Right lobe of liver (tissue), 6 donors: ENCODE results near the gene LTB. TPM values are rescaled to one million over a fixed set of nuclear protein-coding genes. Genes with fewer than 3 reads are reported as not detected.
A peak's percentile ranks its signal among the peaks of the same experiment; 100 is the strongest.

Experiments used
- ATAC-seq, 4 donors: fragments of 200-7000 bp; cut with Tn5 transposase; one replicate each; pipeline ENCODE4 v1.9.1; 2020; ENCODE audit warnings: mild to moderate bottlenecking in 4 of 4, moderate library complexity in 4 of 4
- DNase-seq, 3 donors: peaks; one replicate each; pipeline ENCODE4 v3.0.0-alpha.2; 2020
- H3K27ac ChIP-seq, 3 donors: fragments of 200-600 bp; one replicate each; pipeline ENCODE4 v1.8.0; 2022
- H3K27me3 ChIP-seq, 2 donors: fragments of 200-600 bp; one replicate each; pipeline ENCODE4 v1.8.0; 2022
- H3K36me3 ChIP-seq, 4 donors: fragments of 200-600 bp; sonication (generic) in 1 of 4; one replicate each; pipeline versions ENCODE4 v1.5.1 to v1.8.0; 2017 to 2022; ENCODE audit warnings: control low read depth in 1 of 4
- H3K4me1 ChIP-seq, 4 donors: fragments of 200-600 bp; sonication (generic) in 1 of 4; one replicate each; pipeline versions ENCODE4 v1.5.1 to v1.8.0; 2017 to 2022; ENCODE audit warnings: control low read depth in 1 of 4
- H3K4me3 ChIP-seq, 3 donors: fragments of 200-600 bp; one replicate each; pipeline ENCODE4 v1.8.0; 2022
- H3K9me3 ChIP-seq, 4 donors: fragments of 200-600 bp; sonication (generic) in 1 of 4; one replicate each; pipeline versions ENCODE4 v1.5.1 to v1.8.0; 2017 to 2022; ENCODE audit warnings: control low read depth in 1 of 4
- CTCF ChIP-seq, 4 donors: fragments of 200-600 bp in 3 of 4; fragments of 450-650 bp in 1 of 4; IDR thresholded peaks; one replicate each; pipeline versions ENCODE4 v1.5.1 to v1.8.0; 2016 to 2022; ENCODE audit warnings: antibody characterized with exemption in 4 of 4, mild to moderate bottlenecking in 2 of 4
- POLR2A ChIP-seq: fragments of 450-650 bp; IDR thresholded peaks from one replicate; pipeline ENCODE4 v1.6.1; 2017; ENCODE audit warnings: antibody characterized with exemption, mild to moderate bottlenecking
- WGBS: methylation state at CpG from one replicate; pipeline ENCODE4 v1.1.6; 2018; ENCODE audit warnings: low coverage, low lambda C conversion rate; ENCODE audit not compliant: insufficient coverage; ENCODE audit errors: missing lambda C conversion rate; 5-methylcytosine and 5-hydroxymethylcytosine counted together
- intact Hi-C, 2 donors: fragments of 100-400 bp; cut with DNase I; formaldehyde crosslinking; loops; one replicate each; pipeline versions ENCODE4 v1.11.2 to v1.14.1; 2022
- total RNA-seq, 6 experiments: library from RNA; depleted of rRNA in 2 of 6; stranded (reverse); fragments of >200 nt in 2 of 6; fragmentation: NEBNext Ultra II Directional in 3 of 6; extraction: Animal tissue kit (Norgen Biotek cat#: 25700) in 3 of 6; gene quantifications; one replicate each; pipeline versions ENCODE4 v1.1.0 to v1.2.4, GENCODE V29; 2016 to 2023
- donor health status: DM: no; HTN: yes; CAD: no.
- donor health status: DM: no; HTN: no; CAD: no.
- donor health status: DM: no; HTN: no; CAD: no.
- donor health status: DM: no; HTN: yes; CAD: no.
- donor health status: DM: no; HTN: yes; CAD: no.

Gene LTB
- total RNA-seq, 6 experiments from 2014 or later, result 0.28 to 2.2 (median 0.62) TPM

- peak overlapping the region in 1 of 3 donors; percentile 13 for H3K27ac ChIP-seq
- peaks cover 0 to 8% (median 4%) of the 10 kb centered on the region in 4 donors for H3K4me1 ChIP-seq
- H3K27me3 ChIP-seq, result no peaks in the 10 kb centered on the region
- no peaks in the 10 kb centered on the region for H3K9me3 ChIP-seq
- DNase-seq (no peak), ATAC-seq (no peak)
- peaks cover 12 to 45% (median 31%) of the 10 kb centered on the region in 4 donors for H3K36me3 ChIP-seq
- TF ChIP-seq CTCF (IDR thresholded peaks at IDR 0.05), result no peak
- WGBS, result 77% methylated on average over 9 of the region's 10 CpGs
- intact Hi-C loops, result no loop called here
- H3K4me3 ChIP-seq, result no peak overlapping the region
These were observed 40.5 kb upstream of the LTB start for GRCh38 chr6:31622684-31623091.

GRCh38 chr6:31621991-31622390 lies 39.8 kb upstream of the LTB start:
- no peak for TF ChIP-seq CTCF (IDR thresholded peaks at IDR 0.05)
- no peak for TF ChIP-seq POLR2A
- 34% methylated on average over 4 of the region's 4 CpGs for WGBS
- peak overlapping the region in 1 of 3 donors; percentile 92 for H3K4me3 ChIP-seq
- intact Hi-C loops, result no loop called here
- no peak for DNase-seq
- no peaks in the 10 kb centered on the region for H3K27me3 ChIP-seq
- no peak for ATAC-seq
- no peaks in the 10 kb centered on the region for H3K9me3 ChIP-seq
- peak overlapping the region in 1 of 3 donors; percentile 84 for H3K27ac ChIP-seq
- H3K4me1 ChIP-seq, result peaks cover 0 to 8% (median 4%) of the 10 kb centered on the region in 4 donors
- H3K36me3 ChIP-seq, result peaks cover 12 to 38% (median 28%) of the 10 kb centered on the region in 4 donors

- H3K4me1 ChIP-seq, result peaks cover 0 to 8% (median 4%) of the 10 kb centered on the region in 4 donors
- no peaks in the 10 kb centered on the region for H3K9me3 ChIP-seq
- ATAC-seq (no peak), DNase-seq (no peak)
- intact Hi-C loops, result no loop called here
- WGBS, result 17% methylated on average over 15 of the region's 15 CpGs
- H3K36me3 ChIP-seq, result peaks cover 12 to 32% (median 25%) of the 10 kb centered on the region in 4 donors
- H3K4me3 ChIP-seq, result peak overlapping the region; percentile 92 to 93 (median 92)
- no peaks in the 10 kb centered on the region for H3K27me3 ChIP-seq
- peak overlapping the region; percentile 83 to 91 (median 84) for H3K27ac ChIP-seq
- TF ChIP-seq POLR2A, result no peak
- no peak for TF ChIP-seq CTCF (IDR thresholded peaks at IDR 0.05)
These were observed 39.2 kb upstream of the LTB start for GRCh38 chr6:31621320-31621939.

- ATAC-seq (peak; percentile 39 to 92 (median 63)), DNase-seq (peak in 1 of 3 donors; percentile 95)
- Histone ChIP-seq H3K4me1 (peaks cover 0 to 8% (median 4%) of the 10 kb centered on the region in 4 donors), H3K27me3 (no peaks in the 10 kb centered on the region), H3K36me3 (peaks cover 12 to 26% (median 21%) of the 10 kb centered on the region in 4 donors), H3K27ac (peak within 1 kb of the TSS; percentile 83 to 91 (median 89)), H3K9me3 (no peaks in the 10 kb centered on the region), H3K4me3 (peak within 1 kb of the TSS; percentile 92 to 93 (median 92))
- TF ChIP-seq CTCF (IDR thresholded peaks at IDR 0.05) (no peak), POLR2A (peak; percentile 51)
- intact Hi-C loops, result no loop called here
- under 1% methylated on average over 29 of the region's 67 CpGs for WGBS
These were observed 38.5 kb upstream of the LTB start, which contains the start of gene PRRC2A for GRCh38 chr6:31620586-31621319. Gene PRRC2A (plus strand): TSS chr6:31620715. CDS start chr6:31622790, 2,075 bp downstream.
